Panc1 (cell line): Measurements from ENCODE around the gene FMNL3. TPM values are rescaled to one million over a fixed set of nuclear protein-coding genes. Genes with fewer than 3 reads are reported as not detected.
"Not testable (repeated sequence)": the region's sequence is repeated elsewhere in the genome, so short reads cannot be mapped to it uniquely, and the experiment has no call there.

Source experiments
- ATAC-seq: fragments of 200-7000 bp; cut with Tn5 transposase; 2 replicates; pipeline ENCODE4 v1.9.1; 2020; ENCODE audit warnings: mild to moderate bottlenecking, moderate library complexity
- BruUV-seq: library from RNA; stranded (reverse); fragments of 400-500 nt; replicated peaks from 2 replicates; lab custom pipeline; 2021; lab: Mats Ljungman, UMichigan
- CTCF ChIA-PET: fragments of 300-600 bp; sonication (Branson Sonifier 250); formaldehyde crosslinking; loops from one replicate; lab custom pipeline; 2022; ENCODE audit warnings: antibody characterized with exemption; lab: Charles Lee
- POLR2A ChIA-PET: fragments of 300-600 bp; sonication (Branson Sonifier 250); formaldehyde crosslinking; loops from one replicate; lab custom pipeline; 2022; ENCODE audit warnings: antibody characterized with exemption; lab: Charles Lee
- DNase-seq: peaks from one replicate; pipeline ENCODE4 v3.0.0-alpha.2; 2010; ENCODE audit warnings: low read depth, low spot score
- H3K27ac ChIP-seq: 2 replicates; pipeline ENCODE4 v1.5.1; 2011; ENCODE audit warnings: mild to moderate bottlenecking, low read length, inconsistent platforms
- H3K27me3 ChIP-seq: fragments of 200-500 bp; sonication (Bioruptor generic); 2 replicates; pipeline ENCODE4 v1.6.0; 2014; ENCODE audit warnings: low read length, inconsistent platforms; ENCODE audit not compliant: control insufficient read depth, insufficient read depth
- H3K36me3 ChIP-seq: fragments of 200-500 bp; sonication (Bioruptor generic); 2 replicates; pipeline ENCODE4 v1.5.1; 2014; ENCODE audit warnings: inconsistent platforms, mild to moderate bottlenecking, low read length, moderate library complexity; ENCODE audit not compliant: control insufficient read depth, insufficient read depth
- H3K4me1 ChIP-seq: 2 replicates; pipeline ENCODE4 v1.5.1; 2011; ENCODE audit warnings: inconsistent platforms, mild to moderate bottlenecking, low read length, moderate library complexity; ENCODE audit not compliant: control insufficient read depth, insufficient read depth
- H3K4me3 ChIP-seq, 2 experiments: 2 replicates each; pipeline ENCODE4 v1.5.1; 2011 to 2012; ENCODE audit warnings: low read depth in 2 of 2, low read length in 2 of 2, mild to moderate bottlenecking in 2 of 2, inconsistent platforms in 1 of 2, moderate library complexity in 1 of 2
- H3K9me3 ChIP-seq: fragments of 200-500 bp; sonication (Bioruptor generic); 2 replicates; pipeline ENCODE4 v1.5.1; 2014; ENCODE audit warnings: low read depth, mild to moderate bottlenecking, inconsistent platforms, low read length, moderate library complexity; ENCODE audit not compliant: control insufficient read depth, insufficient read depth
- POLR2AphosphoS5 ChIP-seq: IDR thresholded peaks from 2 replicates; pipeline ENCODE4 v1.6.1; 2012; ENCODE audit warnings: mild to moderate bottlenecking, low read depth, low read length, moderate library complexity
- SIN3A ChIP-seq: IDR thresholded peaks from 2 replicates; pipeline ENCODE4 v1.6.1; 2012; ENCODE audit warnings: low read depth, mild to moderate bottlenecking, low read length, moderate library complexity, borderline replicate concordance; ENCODE audit not compliant: insufficient read depth
- TCF7L2 ChIP-seq: IDR thresholded peaks from 2 replicates; pipeline ENCODE4 v1.6.1; 2011; ENCODE audit warnings: mild to moderate bottlenecking, low read depth, low read length, inconsistent platforms
- in situ Hi-C: cut with HindIII; loops from 2 replicates; pipeline ENCODE4 v1.10.0; 2016; ENCODE audit warnings: low sequenced_read_pairs, low pct_unique_long_range_greater_than_20kb
- intact Hi-C: fragments of 100-400 bp; cut with micrococcal nuclease; formaldehyde crosslinking; loops from one replicate; pipeline ENCODE4 v1.10.0; 2022; ENCODE audit not compliant: unreplicated experiment
- total RNA-seq: library from RNA; stranded (reverse); gene quantifications from one replicate; pipeline ENCODE4 v1.2.1, GENCODE V29; 2021; ENCODE audit not compliant: unreplicated experiment
- TF ChIP-seq, protein P1 (sequence below), 2 experiments: IDR thresholded peaks; 2 replicates each; pipeline ENCODE4 v1.6.1; 2011 to 2012; ENCODE audit warnings: low read depth in 2 of 2, control low read depth in 1 of 2, low read length in 1 of 2, mild to moderate bottlenecking in 1 of 2, moderate library complexity in 1 of 2; ENCODE audit not compliant: insufficient read depth in 1 of 2
- TF ChIP-seq, protein P2 (sequence below): fragments of 450-650 bp; IDR thresholded peaks from 2 replicates; pipeline ENCODE4 v1.5.1; 2017; ENCODE audit warnings: mild to moderate bottlenecking

FMNL3 gene
- total RNA-seq, 1 experiment from 2014 or later, result 25.7 TPM

DNA sequence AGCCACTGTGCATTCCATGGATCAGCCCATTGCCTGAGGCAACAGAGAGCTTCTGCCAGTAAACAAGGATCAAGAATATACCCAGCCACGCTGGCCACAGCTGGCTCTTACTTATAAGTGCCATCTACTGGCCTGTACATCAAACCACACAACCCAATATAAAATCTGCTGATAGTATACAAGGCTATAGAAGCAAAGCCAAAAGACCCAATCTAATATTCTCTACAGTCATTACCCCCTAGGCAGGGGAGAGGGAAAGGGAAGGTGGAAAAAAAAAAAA is 97.4 kb downstream of the FMNL3 start:
- intact Hi-C loops, result no loop called here
- H3K36me3 ChIP-seq, result no peaks in the 10 kb centered on the region
- no peaks in the 10 kb centered on the region for H3K9me3 ChIP-seq
- H3K4me1 ChIP-seq, result no peaks in the 10 kb centered on the region
- DNase-seq (no peak), ATAC-seq (peak; percentile 68)
- in situ Hi-C loops, result no loop called here
- ChIA-PET POLR2A (no interaction called here), CTCF (interaction anchor here (0.7 kb wide), 1 partner anchor 73 kb away, joined by 7 read pairs; no protein-coding TSS in a partner anchor)
- H3K4me3 ChIP-seq, result no peak overlapping the region
- BruUV-seq, result no TSS peak
- no peak overlapping the region for H3K27ac ChIP-seq
- TF ChIP-seq, protein P1, sequence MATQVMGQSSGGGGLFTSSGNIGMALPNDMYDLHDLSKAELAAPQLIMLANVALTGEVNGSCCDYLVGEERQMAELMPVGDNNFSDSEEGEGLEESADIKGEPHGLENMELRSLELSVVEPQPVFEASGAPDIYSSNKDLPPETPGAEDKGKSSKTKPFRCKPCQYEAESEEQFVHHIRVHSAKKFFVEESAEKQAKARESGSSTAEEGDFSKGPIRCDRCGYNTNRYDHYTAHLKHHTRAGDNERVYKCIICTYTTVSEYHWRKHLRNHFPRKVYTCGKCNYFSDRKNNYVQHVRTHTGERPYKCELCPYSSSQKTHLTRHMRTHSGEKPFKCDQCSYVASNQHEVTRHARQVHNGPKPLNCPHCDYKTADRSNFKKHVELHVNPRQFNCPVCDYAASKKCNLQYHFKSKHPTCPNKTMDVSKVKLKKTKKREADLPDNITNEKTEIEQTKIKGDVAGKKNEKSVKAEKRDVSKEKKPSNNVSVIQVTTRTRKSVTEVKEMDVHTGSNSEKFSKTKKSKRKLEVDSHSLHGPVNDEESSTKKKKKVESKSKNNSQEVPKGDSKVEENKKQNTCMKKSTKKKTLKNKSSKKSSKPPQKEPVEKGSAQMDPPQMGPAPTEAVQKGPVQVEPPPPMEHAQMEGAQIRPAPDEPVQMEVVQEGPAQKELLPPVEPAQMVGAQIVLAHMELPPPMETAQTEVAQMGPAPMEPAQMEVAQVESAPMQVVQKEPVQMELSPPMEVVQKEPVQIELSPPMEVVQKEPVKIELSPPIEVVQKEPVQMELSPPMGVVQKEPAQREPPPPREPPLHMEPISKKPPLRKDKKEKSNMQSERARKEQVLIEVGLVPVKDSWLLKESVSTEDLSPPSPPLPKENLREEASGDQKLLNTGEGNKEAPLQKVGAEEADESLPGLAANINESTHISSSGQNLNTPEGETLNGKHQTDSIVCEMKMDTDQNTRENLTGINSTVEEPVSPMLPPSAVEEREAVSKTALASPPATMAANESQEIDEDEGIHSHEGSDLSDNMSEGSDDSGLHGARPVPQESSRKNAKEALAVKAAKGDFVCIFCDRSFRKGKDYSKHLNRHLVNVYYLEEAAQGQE (IDR thresholded peaks at IDR 0.05; ENCODE audit: insufficient read depth in 1 of 2, low read depth in 2 of 2, low read length in 1 of 2), result no peak
- TF ChIP-seq POLR2AphosphoS5 (no peak), TCF7L2 (no peak), SIN3A (no peak)
- TF ChIP-seq, protein P2, sequence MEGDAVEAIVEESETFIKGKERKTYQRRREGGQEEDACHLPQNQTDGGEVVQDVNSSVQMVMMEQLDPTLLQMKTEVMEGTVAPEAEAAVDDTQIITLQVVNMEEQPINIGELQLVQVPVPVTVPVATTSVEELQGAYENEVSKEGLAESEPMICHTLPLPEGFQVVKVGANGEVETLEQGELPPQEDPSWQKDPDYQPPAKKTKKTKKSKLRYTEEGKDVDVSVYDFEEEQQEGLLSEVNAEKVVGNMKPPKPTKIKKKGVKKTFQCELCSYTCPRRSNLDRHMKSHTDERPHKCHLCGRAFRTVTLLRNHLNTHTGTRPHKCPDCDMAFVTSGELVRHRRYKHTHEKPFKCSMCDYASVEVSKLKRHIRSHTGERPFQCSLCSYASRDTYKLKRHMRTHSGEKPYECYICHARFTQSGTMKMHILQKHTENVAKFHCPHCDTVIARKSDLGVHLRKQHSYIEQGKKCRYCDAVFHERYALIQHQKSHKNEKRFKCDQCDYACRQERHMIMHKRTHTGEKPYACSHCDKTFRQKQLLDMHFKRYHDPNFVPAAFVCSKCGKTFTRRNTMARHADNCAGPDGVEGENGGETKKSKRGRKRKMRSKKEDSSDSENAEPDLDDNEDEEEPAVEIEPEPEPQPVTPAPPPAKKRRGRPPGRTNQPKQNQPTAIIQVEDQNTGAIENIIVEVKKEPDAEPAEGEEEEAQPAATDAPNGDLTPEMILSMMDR, result no peak
- no peaks in the 10 kb centered on the region for H3K27me3 ChIP-seq

DNA sequence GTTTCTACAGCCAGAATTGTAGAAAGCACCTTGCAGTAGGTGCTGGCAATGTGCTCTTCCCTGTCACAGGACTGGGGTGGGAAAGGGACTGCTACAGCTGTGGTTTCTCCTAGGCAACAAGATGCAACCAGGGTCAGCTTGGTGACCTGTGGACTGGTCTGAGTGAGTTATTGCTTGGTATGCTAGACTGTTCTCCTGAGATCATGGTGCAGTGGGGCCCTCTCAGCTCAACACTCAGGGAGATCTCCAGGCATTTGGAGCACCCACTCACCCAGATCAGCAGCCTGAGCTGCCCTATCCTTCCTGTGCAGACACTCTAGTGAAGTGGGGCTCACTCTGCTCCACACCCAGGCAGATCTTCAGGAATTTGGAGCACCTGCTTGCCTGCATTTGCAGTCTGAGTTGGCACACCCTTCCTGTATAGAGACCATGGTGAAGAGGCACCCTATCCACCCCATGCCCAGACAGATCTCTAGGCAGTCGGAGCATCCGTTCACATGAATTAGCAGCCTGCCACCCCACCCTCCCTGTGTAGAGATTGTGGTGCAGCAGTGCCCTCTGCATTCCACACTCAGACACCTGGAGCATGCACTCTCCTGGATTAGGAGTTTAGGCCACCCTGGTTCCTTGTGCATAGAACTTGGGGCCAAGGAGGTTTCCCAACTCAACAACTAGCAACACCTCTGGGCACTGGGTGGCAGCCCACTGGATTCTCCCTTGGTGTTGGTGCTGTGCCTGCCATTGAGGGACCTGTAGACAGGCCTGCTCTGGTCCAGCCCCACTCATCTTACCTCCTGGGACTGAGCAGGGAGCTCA is 97.9 kb downstream of the FMNL3 start:
- no peaks in the 10 kb centered on the region for H3K27me3 ChIP-seq
- CTCF ChIA-PET, result interaction anchor here (0.7 kb wide), 1 partner anchor 74 kb away, joined by 7 read pairs; no protein-coding TSS in a partner anchor
- no peak overlapping the region for H3K27ac ChIP-seq
- no TSS peak for BruUV-seq
- no peaks in the 10 kb centered on the region for H3K9me3 ChIP-seq
- no peaks in the 10 kb centered on the region for H3K36me3 ChIP-seq
- POLR2A ChIA-PET, result interaction anchor here (0.6 kb wide), 1 partner anchor 357 kb away, joined by 6 read pairs; no protein-coding TSS in a partner anchor
- ATAC-seq (peak; percentile 53), DNase-seq (no peak)
- intact Hi-C loops (no loop called here), in situ Hi-C loops (no loop called here)
- H3K4me1 ChIP-seq, result no peaks in the 10 kb centered on the region
- TF ChIP-seq, protein P2, result no peak
- TF ChIP-seq, protein P1 (IDR thresholded peaks at IDR 0.05; ENCODE audit: insufficient read depth in 1 of 2, low read depth in 2 of 2, low read length in 1 of 2), result no peak
- TF ChIP-seq SIN3A (no peak), POLR2AphosphoS5 (no peak), TCF7L2 (no peak)
- H3K4me3 ChIP-seq, result no peak overlapping the region

DNA sequence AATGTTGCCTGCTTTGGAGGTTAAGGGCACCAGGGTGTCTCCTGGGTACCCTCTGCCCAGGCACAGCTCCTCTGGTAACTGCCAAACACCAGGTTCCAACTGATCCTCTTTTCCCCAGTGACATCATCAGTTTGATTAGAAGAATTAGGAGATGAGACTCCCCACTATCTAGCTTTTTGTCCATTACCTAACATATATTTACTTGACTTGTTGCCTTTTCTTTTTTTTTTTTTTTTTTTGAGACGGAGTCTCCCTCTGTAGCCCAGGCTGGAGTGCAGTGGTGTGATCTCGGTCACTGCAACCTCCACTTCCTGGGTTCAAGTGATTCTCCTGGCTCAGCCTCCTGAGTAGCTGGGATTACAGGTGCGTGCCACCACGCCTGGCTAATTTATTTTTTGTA is 101.7 kb downstream of the FMNL3 start, which contains the start of gene FAM186B:
TSS of gene FAM186B (minus strand) at position 101 of the 400 bp plus-strand sequence. CDS start 162 bp downstream, outside the sequence.
- POLR2A ChIA-PET, result not testable (repeated sequence)

More for the DNA sequence above, 101.7 kb downstream of the FMNL3 start, which contains the start of gene FAM186B:
- in situ Hi-C loops, H3K27ac ChIP-seq, DNase-seq, H3K36me3 ChIP-seq, ATAC-seq, H3K27me3 ChIP-seq, H3K4me3 ChIP-seq, BruUV-seq, H3K9me3 ChIP-seq, H3K4me1 ChIP-seq, intact Hi-C loops: not testable (repeated sequence)
- CTCF ChIA-PET, result interaction anchor here (0.6 kb wide), 1 partner anchor 40 kb away, joined by 3 read pairs; no protein-coding TSS in a partner anchor
